Uterus (tissue), 2 donors: ENCODE data around the gene MYO6.

Experiments used
- CTCF ChIP-seq, 4 experiments: fragments of 200-600 bp in 2 of 4; fragments of 450-650 bp in 2 of 4; sonication (generic) in 2 of 4; IDR thresholded peaks; one replicate each; pipeline ENCODE4 v1.5.1; 2016 to 2019; ENCODE audit warnings: antibody characterized with exemption in 4 of 4, mild to moderate bottlenecking in 2 of 4, moderate library complexity in 1 of 4
- POLR2A ChIP-seq, 2 donors: fragments of 450-650 bp; IDR thresholded peaks; one replicate each; pipeline ENCODE4 v1.6.1; 2016; ENCODE audit warnings: antibody characterized with exemption in 2 of 2, mild to moderate bottlenecking in 1 of 2, moderate library complexity in 1 of 2

GRCh38 chr6:75824160-75824559, 75.1 kb downstream of the MYO6 start:
- TF ChIP-seq POLR2A (IDR thresholded peaks at IDR 0.05) (no peak), CTCF (IDR thresholded peaks at IDR 0.05) (no peak)
